ENCODE results near the gene PILRA. TPM values are rescaled to one million over a fixed set of nuclear protein-coding genes. Genes with fewer than 3 reads are reported as not detected.

PILRA gene
- total RNA-seq, 1 donor from 2014 or later, result 2.2 TPM

- H3K4me3 Mint-ChIP-seq, result no peak overlapping the region
- ChIA-PET CTCF (interaction anchor here (1.8 to 2.1 kb wide), 2 partner anchors 51 to 94 kb away, joined by 5 to 6 read pairs; no protein-coding TSS in a partner anchor), POLR2A (no interaction called here)
- DNase-seq (no peak), ATAC-seq (ENCODE audit: low read depth) (no peak)
- TF ChIP-seq CTCF (IDR thresholded peaks at IDR 0.05), result no peak
- H3K27ac Mint-ChIP-seq, result no peak overlapping the region
- H3K27me3 Mint-ChIP-seq, result no peaks in the 10 kb centered on the region
- peaks cover 76% of the 10 kb centered on the region for H3K36me3 Mint-ChIP-seq (ENCODE audit: low read depth)
- intact Hi-C loops (cut with micrococcal nuclease), result no loop called here
- no peaks in the 10 kb centered on the region for H3K9me3 Mint-ChIP-seq
- H3K4me1 Mint-ChIP-seq, result peaks cover 30% of the 10 kb centered on the region
These were observed 16.7 kb upstream of the PILRA start for GRCh38 chr7:100356416-100357068.

GRCh38 chr7:100357131-100357561 lies 16.1 kb upstream of the PILRA start:
- DNase-seq (no peak), ATAC-seq (ENCODE audit: low read depth) (no peak)
- H3K36me3 Mint-ChIP-seq (ENCODE audit: low read depth), result peaks cover 81% of the 10 kb centered on the region
- H3K27ac Mint-ChIP-seq, result no peak overlapping the region
- H3K4me1 Mint-ChIP-seq, result peaks cover 28% of the 10 kb centered on the region
- TF ChIP-seq CTCF (IDR thresholded peaks at IDR 0.05), result no peak
- POLR2A ChIA-PET, result interaction anchor here (0.5 kb wide), 1 partner anchor 223 kb away, joined by 3 read pairs; no protein-coding TSS in a partner anchor
- no peaks in the 10 kb centered on the region for H3K9me3 Mint-ChIP-seq
- no peak overlapping the region for H3K4me3 Mint-ChIP-seq
- CTCF ChIA-PET, result interaction anchor here (1.8 to 2.1 kb wide), 2 partner anchors 50 to 93 kb away, joined by 5 to 6 read pairs; no protein-coding TSS in a partner anchor
- intact Hi-C loops (cut with micrococcal nuclease), result no loop called here
- no peaks in the 10 kb centered on the region for H3K27me3 Mint-ChIP-seq

- Mint-ChIP-seq H3K27ac (peak within 1 kb of the TSS; percentile 63), H3K36me3 (ENCODE audit: low read depth) (peaks cover 87% of the 10 kb centered on the region), H3K27me3 (no peaks in the 10 kb centered on the region), H3K4me3 (no peak within 1 kb of the TSS), H3K4me1 (peaks cover 26% of the 10 kb centered on the region), H3K9me3 (no peaks in the 10 kb centered on the region)
- CTCF ChIA-PET, result interaction anchor here (0.8 to 2.9 kb wide), 4 partner anchors 10 to 92 kb away, joined by 3 to 35 read pairs (median 4); no protein-coding TSS in a partner anchor
- ATAC-seq (ENCODE audit: low read depth), result peak; percentile 90
- no peak for DNase-seq
- POLR2A ChIA-PET, result interaction anchor here (0.5 to 2.7 kb wide), 4 partner anchors 10 to 107 kb away, joined by 3 to 10 read pairs (median 4); partner anchors contain the start of gene ZCWPW1
- no peak for TF ChIP-seq CTCF (IDR thresholded peaks at IDR 0.05)
- intact Hi-C loops (cut with micrococcal nuclease), result loop anchor here (1.0 kb wide), 3 partner anchors 11 to 92 kb away; no protein-coding TSS in a partner anchor
These were observed 15.0 kb upstream of the PILRA start, which contains the start of gene PILRB for GRCh38 chr7:100358027-100358856. TSS of gene PILRB (plus strand) at chr7:100358117. CDS start at chr7:100358303, 186 bp downstream.

- Mint-ChIP-seq H3K27ac (peak overlapping the region; percentile 63), H3K4me3 (no peak overlapping the region), H3K27me3 (no peaks in the 10 kb centered on the region), H3K9me3 (no peaks in the 10 kb centered on the region), H3K36me3 (ENCODE audit: low read depth) (peaks cover 84% of the 10 kb centered on the region), H3K4me1 (peaks cover 26% of the 10 kb centered on the region)
- CTCF ChIA-PET, result interaction anchor here (0.8 to 2.9 kb wide), 6 partner anchors 9 to 92 kb away, joined by 3 to 35 read pairs (median 4); no protein-coding TSS in a partner anchor
- TF ChIP-seq CTCF (IDR thresholded peaks at IDR 0.05), result no peak
- POLR2A ChIA-PET, result interaction anchor here (0.5 to 2.7 kb wide), 4 partner anchors 10 to 107 kb away, joined by 3 to 10 read pairs (median 4); partner anchors contain the start of gene ZCWPW1
- intact Hi-C loops (cut with micrococcal nuclease), result loop anchor here (1.0 kb wide), 3 partner anchors 10 to 91 kb away; no protein-coding TSS in a partner anchor
- DNase-seq (no peak), ATAC-seq (ENCODE audit: low read depth) (no peak)
These were observed 14.5 kb upstream of the PILRA start for GRCh38 chr7:100358857-100359212.
